Liver (tissue), 3 donors: ENCODE data around the gene SEMA4G.

Source experiments
- EGR1 ChIP-seq, 2 donors: IDR thresholded peaks; 2 replicates each; pipeline ENCODE4 v1.6.1; 2016 to 2018; ENCODE audit warnings: antibody characterized with exemption in 2 of 2, low read depth in 2 of 2
- GABPA ChIP-seq, 2 donors: IDR thresholded peaks in 1 of 2; conservative IDR thresholded peaks in 1 of 2; 2 replicates each; pipeline ENCODE4 v1.6.1; 2016; ENCODE audit warnings: antibody characterized with exemption in 2 of 2, mild to moderate bottlenecking in 1 of 2, moderate library complexity in 1 of 2
- JUND ChIP-seq, 2 donors: IDR thresholded peaks; 2 replicates each; pipeline ENCODE4 v1.6.1; 2016; ENCODE audit warnings: antibody characterized with exemption in 2 of 2
- RAD21 ChIP-seq, 2 donors: IDR thresholded peaks; 2 replicates each; pipeline ENCODE4 v1.6.1; 2016; ENCODE audit warnings: antibody characterized with exemption in 2 of 2, mild to moderate bottlenecking in 2 of 2
- RXRA ChIP-seq, 2 donors: IDR thresholded peaks; 2 replicates each; pipeline ENCODE4 v1.6.1; 2017 to 2018; ENCODE audit warnings: antibody characterized with exemption in 2 of 2, mild to moderate bottlenecking in 1 of 2
- SP1 ChIP-seq: IDR thresholded peaks from 2 replicates; pipeline ENCODE4 v1.6.1; 2018; ENCODE audit warnings: antibody characterized with exemption, mild to moderate bottlenecking
- TAF1 ChIP-seq: conservative IDR thresholded peaks from 2 replicates; pipeline ENCODE4 v1.6.1; 2016; ENCODE audit warnings: antibody characterized with exemption, mild to moderate bottlenecking
- YY1 ChIP-seq: IDR thresholded peaks from 2 replicates; pipeline ENCODE4 v1.6.1; 2016; ENCODE audit warnings: antibody characterized with exemption, mild to moderate bottlenecking
- TF ChIP-seq, protein P1 (sequence below): fragments of 150-350 bp; IDR thresholded peaks from 2 replicates; pipeline ENCODE4 v1.5.1; 2017; ENCODE audit warnings: improper control_type of control experiment, low read depth, low read length; ENCODE audit not compliant: missing input control
- TF ChIP-seq, protein P2 (sequence below): IDR thresholded peaks from 2 replicates; pipeline ENCODE4 v1.6.1; 2016; ENCODE audit warnings: antibody characterized with exemption
- TF ChIP-seq, protein P3 (sequence below): IDR thresholded peaks from 2 replicates; pipeline ENCODE4 v1.6.1; 2016; ENCODE audit warnings: antibody characterized with exemption, mild to moderate bottlenecking
- TF ChIP-seq, protein P4 (sequence below): IDR thresholded peaks from 2 replicates; pipeline ENCODE4 v1.6.1; 2016; ENCODE audit warnings: antibody characterized with exemption
- TF ChIP-seq, protein P5 (sequence below): IDR thresholded peaks from 2 replicates; pipeline ENCODE4 v1.6.1; 2016; ENCODE audit warnings: antibody characterized with exemption
- donor health status: healthy.
- donor health status: healthy.

DNA sequence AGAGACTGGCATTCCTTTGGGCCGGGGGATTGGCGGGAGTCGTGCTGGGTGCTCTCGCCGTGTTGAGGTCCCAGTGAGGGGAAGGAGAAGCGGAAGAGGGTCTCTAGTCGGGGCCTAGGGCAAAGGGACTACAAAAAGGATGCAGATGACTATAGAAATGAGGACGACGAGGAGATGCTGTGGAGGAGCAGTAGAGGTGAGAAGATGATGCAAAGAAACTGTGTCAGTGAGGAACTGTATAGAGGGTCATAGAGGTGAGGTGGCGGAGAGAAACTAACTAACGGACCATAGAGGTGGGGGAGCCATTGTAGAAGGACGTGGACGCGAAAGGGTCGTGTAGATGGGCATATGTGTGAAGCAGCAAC, 18.4 kb downstream of the SEMA4G start:
- TF ChIP-seq, protein P1, sequence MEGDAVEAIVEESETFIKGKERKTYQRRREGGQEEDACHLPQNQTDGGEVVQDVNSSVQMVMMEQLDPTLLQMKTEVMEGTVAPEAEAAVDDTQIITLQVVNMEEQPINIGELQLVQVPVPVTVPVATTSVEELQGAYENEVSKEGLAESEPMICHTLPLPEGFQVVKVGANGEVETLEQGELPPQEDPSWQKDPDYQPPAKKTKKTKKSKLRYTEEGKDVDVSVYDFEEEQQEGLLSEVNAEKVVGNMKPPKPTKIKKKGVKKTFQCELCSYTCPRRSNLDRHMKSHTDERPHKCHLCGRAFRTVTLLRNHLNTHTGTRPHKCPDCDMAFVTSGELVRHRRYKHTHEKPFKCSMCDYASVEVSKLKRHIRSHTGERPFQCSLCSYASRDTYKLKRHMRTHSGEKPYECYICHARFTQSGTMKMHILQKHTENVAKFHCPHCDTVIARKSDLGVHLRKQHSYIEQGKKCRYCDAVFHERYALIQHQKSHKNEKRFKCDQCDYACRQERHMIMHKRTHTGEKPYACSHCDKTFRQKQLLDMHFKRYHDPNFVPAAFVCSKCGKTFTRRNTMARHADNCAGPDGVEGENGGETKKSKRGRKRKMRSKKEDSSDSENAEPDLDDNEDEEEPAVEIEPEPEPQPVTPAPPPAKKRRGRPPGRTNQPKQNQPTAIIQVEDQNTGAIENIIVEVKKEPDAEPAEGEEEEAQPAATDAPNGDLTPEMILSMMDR = no peak
- TF ChIP-seq, protein P2, sequence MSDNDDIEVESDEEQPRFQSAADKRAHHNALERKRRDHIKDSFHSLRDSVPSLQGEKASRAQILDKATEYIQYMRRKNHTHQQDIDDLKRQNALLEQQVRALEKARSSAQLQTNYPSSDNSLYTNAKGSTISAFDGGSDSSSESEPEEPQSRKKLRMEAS = peak; percentile 5
- TF ChIP-seq TAF1 (no peak), RAD21 (IDR thresholded peaks at IDR 0.05) (no peak), EGR1 (IDR thresholded peaks at IDR 0.05; ENCODE audit: low read depth in 2 of 2) (no peak), YY1 (no peak), GABPA (IDR thresholded peaks at IDR 0.05 in 1 of 2, conservative IDR thresholded peaks at IDR 0.05 in 1 of 2) (no peak), SP1 (no peak), JUND (IDR thresholded peaks at IDR 0.05) (no peak), RXRA (IDR thresholded peaks at IDR 0.05) (no peak)
- TF ChIP-seq, protein P3, sequence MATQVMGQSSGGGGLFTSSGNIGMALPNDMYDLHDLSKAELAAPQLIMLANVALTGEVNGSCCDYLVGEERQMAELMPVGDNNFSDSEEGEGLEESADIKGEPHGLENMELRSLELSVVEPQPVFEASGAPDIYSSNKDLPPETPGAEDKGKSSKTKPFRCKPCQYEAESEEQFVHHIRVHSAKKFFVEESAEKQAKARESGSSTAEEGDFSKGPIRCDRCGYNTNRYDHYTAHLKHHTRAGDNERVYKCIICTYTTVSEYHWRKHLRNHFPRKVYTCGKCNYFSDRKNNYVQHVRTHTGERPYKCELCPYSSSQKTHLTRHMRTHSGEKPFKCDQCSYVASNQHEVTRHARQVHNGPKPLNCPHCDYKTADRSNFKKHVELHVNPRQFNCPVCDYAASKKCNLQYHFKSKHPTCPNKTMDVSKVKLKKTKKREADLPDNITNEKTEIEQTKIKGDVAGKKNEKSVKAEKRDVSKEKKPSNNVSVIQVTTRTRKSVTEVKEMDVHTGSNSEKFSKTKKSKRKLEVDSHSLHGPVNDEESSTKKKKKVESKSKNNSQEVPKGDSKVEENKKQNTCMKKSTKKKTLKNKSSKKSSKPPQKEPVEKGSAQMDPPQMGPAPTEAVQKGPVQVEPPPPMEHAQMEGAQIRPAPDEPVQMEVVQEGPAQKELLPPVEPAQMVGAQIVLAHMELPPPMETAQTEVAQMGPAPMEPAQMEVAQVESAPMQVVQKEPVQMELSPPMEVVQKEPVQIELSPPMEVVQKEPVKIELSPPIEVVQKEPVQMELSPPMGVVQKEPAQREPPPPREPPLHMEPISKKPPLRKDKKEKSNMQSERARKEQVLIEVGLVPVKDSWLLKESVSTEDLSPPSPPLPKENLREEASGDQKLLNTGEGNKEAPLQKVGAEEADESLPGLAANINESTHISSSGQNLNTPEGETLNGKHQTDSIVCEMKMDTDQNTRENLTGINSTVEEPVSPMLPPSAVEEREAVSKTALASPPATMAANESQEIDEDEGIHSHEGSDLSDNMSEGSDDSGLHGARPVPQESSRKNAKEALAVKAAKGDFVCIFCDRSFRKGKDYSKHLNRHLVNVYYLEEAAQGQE = no peak
- TF ChIP-seq, protein P4, sequence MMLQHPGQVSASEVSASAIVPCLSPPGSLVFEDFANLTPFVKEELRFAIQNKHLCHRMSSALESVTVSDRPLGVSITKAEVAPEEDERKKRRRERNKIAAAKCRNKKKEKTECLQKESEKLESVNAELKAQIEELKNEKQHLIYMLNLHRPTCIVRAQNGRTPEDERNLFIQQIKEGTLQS = no peak
- TF ChIP-seq, protein P5, sequence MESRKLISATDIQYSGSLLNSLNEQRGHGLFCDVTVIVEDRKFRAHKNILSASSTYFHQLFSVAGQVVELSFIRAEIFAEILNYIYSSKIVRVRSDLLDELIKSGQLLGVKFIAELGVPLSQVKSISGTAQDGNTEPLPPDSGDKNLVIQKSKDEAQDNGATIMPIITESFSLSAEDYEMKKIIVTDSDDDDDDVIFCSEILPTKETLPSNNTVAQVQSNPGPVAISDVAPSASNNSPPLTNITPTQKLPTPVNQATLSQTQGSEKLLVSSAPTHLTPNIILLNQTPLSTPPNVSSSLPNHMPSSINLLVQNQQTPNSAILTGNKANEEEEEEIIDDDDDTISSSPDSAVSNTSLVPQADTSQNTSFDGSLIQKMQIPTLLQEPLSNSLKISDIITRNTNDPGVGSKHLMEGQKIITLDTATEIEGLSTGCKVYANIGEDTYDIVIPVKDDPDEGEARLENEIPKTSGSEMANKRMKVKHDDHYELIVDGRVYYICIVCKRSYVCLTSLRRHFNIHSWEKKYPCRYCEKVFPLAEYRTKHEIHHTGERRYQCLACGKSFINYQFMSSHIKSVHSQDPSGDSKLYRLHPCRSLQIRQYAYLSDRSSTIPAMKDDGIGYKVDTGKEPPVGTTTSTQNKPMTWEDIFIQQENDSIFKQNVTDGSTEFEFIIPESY = no peak
